OCI-LY3 (cell line): Measurements from ENCODE around the gene KLF1.
"Not testable (repeated sequence)": the region's sequence is repeated elsewhere in the genome, so short reads cannot be mapped to it uniquely, and the experiment has no call there.

Experiments used
- H2AFZ ChIP-seq: fragments of 200-600, 300-600 bp; shearing (Covaris generic); 2 replicates; pipeline ENCODE4 v1.6.0; 2014; ENCODE audit warnings: antibody characterized with exemption, low read depth, low read length
- H3K27ac ChIP-seq: fragments of 200-600, 300-600 bp; sonication (generic); 2 replicates; pipeline ENCODE4 v1.5.1; 2014; ENCODE audit warnings: mild to moderate bottlenecking, low read length, moderate library complexity, mixed read lengths
- H3K27me3 ChIP-seq: fragments of 200-600, 300-600 bp; sonication (generic); 2 replicates; pipeline ENCODE4 v1.6.1; 2014; ENCODE audit warnings: low read depth, low read length, mixed read lengths
- H3K36me3 ChIP-seq: fragments of 200-600, 300-600 bp; sonication (generic); replicated peaks from 2 replicates; pipeline ENCODE3; 2014; ENCODE audit warnings: low read depth, low read length, mixed read lengths
- H3K4me1 ChIP-seq: fragments of 300-600, 200-600 bp; sonication (generic); 2 replicates; pipeline ENCODE4 v1.6.1; 2014; ENCODE audit warnings: low read length, mixed read lengths
- H3K4me2 ChIP-seq: fragments of 200-600, 300-600 bp; sonication (generic); 2 replicates; pipeline ENCODE4 v1.6.1; 2014; ENCODE audit warnings: low read length, mixed read lengths
- H3K4me3 ChIP-seq: fragments of 300-600, 200-600 bp; sonication (generic); 2 replicates; pipeline ENCODE4 v1.5.1; 2014; ENCODE audit warnings: antibody characterized with exemption, mild to moderate bottlenecking, low read length, moderate library complexity
- H3K79me2 ChIP-seq: fragments of 300-600, 200-600 bp; shearing (Covaris generic); 2 replicates; pipeline ENCODE4 v1.6.1; 2014; ENCODE audit warnings: mild to moderate bottlenecking, low read length, mixed read lengths
- H3K9ac ChIP-seq: fragments of 300-600, 200-600 bp; shearing (Covaris generic); 2 replicates; pipeline ENCODE4 v1.6.0; 2014; ENCODE audit warnings: mild to moderate bottlenecking, low read length, moderate library complexity
- H3K9me3 ChIP-seq: fragments of 200-600, 300-600 bp; shearing (Covaris generic); 2 replicates; pipeline ENCODE4 v1.6.1; 2014; ENCODE audit warnings: low read length, mixed read lengths; ENCODE audit not compliant: insufficient read depth
- H4K20me1 ChIP-seq: fragments of 200-600, 300-600 bp; sonication (generic); 2 replicates; pipeline ENCODE4 v1.6.1; 2016; ENCODE audit warnings: low read length, mixed read lengths; ENCODE audit not compliant: insufficient read depth
- EZH2phosphoT487 ChIP-seq: fragments of 200-600 bp; shearing (Covaris generic); IDR thresholded peaks from 2 replicates; pipeline ENCODE4 v1.6.1; 2018; ENCODE audit warnings: antibody characterized with exemption, mixed run types, low read depth
- TF ChIP-seq, protein P1 (sequence below): fragments of 200-600, 300-600 bp; sonication (generic); IDR thresholded peaks from 2 replicates; pipeline ENCODE4 v1.5.1; 2014; ENCODE audit warnings: antibody characterized with exemption, low read length, low read depth

KLF1 gene

DNA sequence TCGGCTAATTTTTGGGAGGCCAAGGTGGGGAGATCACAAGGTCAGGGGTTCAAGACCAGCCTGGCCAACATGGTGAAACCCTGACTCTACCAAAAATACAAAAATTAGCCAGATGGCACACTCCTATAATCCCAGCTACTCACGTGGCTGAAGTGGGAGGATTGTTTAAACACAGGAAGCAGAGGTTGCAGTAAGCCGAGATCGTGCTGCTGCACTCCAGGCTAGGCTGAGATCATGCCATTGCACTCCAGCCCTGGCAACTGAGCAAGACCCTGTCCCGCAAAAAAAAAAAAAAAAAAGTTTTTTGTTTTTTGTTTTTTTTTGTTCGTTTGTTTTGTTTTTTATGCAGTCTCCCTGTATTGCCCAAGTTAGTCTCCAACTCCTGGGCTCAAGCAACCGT, 27.5 kb downstream of the KLF1 start:
- H3K4me3 ChIP-seq, result no peak overlapping the region
- no peaks in the 10 kb centered on the region for H3K27me3 ChIP-seq
- H4K20me1 ChIP-seq, result no peaks in the 10 kb centered on the region
- H3K9me3 ChIP-seq, result no peaks in the 10 kb centered on the region
- H3K79me2 ChIP-seq, result no peaks in the 10 kb centered on the region
- H3K36me3 ChIP-seq, result peaks cover 10% of the 10 kb centered on the region
- H3K27ac ChIP-seq, result no peak overlapping the region
- TF ChIP-seq, protein P1, sequence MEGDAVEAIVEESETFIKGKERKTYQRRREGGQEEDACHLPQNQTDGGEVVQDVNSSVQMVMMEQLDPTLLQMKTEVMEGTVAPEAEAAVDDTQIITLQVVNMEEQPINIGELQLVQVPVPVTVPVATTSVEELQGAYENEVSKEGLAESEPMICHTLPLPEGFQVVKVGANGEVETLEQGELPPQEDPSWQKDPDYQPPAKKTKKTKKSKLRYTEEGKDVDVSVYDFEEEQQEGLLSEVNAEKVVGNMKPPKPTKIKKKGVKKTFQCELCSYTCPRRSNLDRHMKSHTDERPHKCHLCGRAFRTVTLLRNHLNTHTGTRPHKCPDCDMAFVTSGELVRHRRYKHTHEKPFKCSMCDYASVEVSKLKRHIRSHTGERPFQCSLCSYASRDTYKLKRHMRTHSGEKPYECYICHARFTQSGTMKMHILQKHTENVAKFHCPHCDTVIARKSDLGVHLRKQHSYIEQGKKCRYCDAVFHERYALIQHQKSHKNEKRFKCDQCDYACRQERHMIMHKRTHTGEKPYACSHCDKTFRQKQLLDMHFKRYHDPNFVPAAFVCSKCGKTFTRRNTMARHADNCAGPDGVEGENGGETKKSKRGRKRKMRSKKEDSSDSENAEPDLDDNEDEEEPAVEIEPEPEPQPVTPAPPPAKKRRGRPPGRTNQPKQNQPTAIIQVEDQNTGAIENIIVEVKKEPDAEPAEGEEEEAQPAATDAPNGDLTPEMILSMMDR, result no peak
- TF ChIP-seq EZH2phosphoT487, result no peak
- H3K4me2 ChIP-seq, result no peak overlapping the region
- H2AFZ ChIP-seq, result no peak overlapping the region
- peaks cover 6% of the 10 kb centered on the region for H3K4me1 ChIP-seq
- H3K9ac ChIP-seq, result no peak overlapping the region

DNA sequence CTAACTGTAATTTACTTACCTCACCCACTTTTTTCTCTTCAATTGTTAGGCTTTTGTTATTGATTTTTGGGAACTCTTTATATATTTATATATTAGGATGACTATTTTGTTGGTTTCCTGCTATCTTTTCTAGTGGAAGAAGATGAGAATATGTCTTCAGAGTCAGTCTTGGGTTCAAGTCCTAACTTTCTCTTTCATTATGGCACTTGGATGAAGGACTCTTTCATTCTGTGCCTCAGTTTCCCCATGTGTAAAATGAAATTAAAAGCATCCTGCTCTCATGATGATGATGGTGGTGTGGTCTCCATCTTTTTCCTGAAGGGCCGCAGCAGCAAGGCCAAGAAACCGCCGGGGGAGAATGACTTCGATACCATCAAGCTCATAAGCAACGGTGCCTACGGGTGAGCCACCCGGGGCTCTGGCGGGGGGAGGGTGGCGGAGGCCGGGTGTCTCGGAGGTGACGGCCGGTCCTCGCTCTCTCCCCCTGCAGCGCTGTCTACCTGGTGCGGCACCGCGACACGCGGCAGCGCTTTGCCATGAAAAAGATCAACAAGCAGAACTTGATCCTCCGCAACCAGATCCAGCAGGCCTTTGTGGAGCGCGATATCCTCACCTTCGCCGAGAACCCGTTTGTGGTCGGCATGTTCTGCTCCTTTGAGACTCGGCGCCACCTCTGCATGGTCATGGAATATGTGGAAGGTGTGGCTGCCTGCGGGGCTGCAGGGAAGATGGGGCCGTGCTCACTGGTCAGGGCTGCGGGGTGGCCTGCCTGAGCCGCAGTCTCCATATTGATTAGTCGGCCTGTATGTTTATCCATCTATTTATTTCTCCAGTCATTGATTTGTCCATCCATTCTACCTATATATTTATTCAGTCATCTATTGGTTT, 28.7 kb downstream of the KLF1 start:
- H3K9me3 ChIP-seq, result no peaks in the 10 kb centered on the region
- peaks cover 3% of the 10 kb centered on the region for H3K4me1 ChIP-seq
- H3K27ac ChIP-seq, result no peak overlapping the region
- H3K36me3 ChIP-seq, result peaks cover 12% of the 10 kb centered on the region
- no peak overlapping the region for H3K4me3 ChIP-seq
- H3K9ac ChIP-seq, result no peak overlapping the region
- no peak overlapping the region for H2AFZ ChIP-seq
- no peaks in the 10 kb centered on the region for H3K79me2 ChIP-seq
- no peaks in the 10 kb centered on the region for H3K27me3 ChIP-seq
- H3K4me2 ChIP-seq, result no peak overlapping the region
- no peaks in the 10 kb centered on the region for H4K20me1 ChIP-seq
- TF ChIP-seq EZH2phosphoT487, result no peak
- TF ChIP-seq, protein P1, result no peak

DNA sequence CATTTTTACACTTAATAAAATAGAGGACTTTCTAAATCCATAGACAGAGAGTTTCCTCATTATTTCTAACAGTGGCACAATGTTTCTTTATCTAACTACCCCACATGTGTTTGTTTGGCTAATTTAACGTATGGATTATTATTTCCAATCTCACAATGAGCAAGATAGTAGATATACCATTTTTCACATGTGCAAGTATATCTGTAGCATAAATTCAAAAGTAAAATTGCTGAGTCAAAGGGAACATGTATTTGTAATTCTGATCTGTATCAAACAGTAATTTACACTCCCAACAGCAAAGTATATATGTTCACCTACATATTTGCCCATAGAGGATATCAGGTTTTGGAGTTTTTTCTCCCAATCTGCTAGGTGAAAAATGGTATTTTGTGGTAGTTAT, 30.3 kb downstream of the KLF1 start:
- H3K4me3 ChIP-seq, result no peak overlapping the region
- no peaks in the 10 kb centered on the region for H4K20me1 ChIP-seq
- H3K79me2 ChIP-seq, result no peaks in the 10 kb centered on the region
- H3K9me3 ChIP-seq, result no peaks in the 10 kb centered on the region
- no peak overlapping the region for H3K4me2 ChIP-seq
- no peak overlapping the region for H3K9ac ChIP-seq
- H3K4me1 ChIP-seq, result no peaks in the 10 kb centered on the region
- no peak overlapping the region for H3K27ac ChIP-seq
- H3K27me3 ChIP-seq, result no peaks in the 10 kb centered on the region
- peaks cover 12% of the 10 kb centered on the region for H3K36me3 ChIP-seq
- no peak overlapping the region for H2AFZ ChIP-seq
- TF ChIP-seq, protein P1, result no peak

DNA sequence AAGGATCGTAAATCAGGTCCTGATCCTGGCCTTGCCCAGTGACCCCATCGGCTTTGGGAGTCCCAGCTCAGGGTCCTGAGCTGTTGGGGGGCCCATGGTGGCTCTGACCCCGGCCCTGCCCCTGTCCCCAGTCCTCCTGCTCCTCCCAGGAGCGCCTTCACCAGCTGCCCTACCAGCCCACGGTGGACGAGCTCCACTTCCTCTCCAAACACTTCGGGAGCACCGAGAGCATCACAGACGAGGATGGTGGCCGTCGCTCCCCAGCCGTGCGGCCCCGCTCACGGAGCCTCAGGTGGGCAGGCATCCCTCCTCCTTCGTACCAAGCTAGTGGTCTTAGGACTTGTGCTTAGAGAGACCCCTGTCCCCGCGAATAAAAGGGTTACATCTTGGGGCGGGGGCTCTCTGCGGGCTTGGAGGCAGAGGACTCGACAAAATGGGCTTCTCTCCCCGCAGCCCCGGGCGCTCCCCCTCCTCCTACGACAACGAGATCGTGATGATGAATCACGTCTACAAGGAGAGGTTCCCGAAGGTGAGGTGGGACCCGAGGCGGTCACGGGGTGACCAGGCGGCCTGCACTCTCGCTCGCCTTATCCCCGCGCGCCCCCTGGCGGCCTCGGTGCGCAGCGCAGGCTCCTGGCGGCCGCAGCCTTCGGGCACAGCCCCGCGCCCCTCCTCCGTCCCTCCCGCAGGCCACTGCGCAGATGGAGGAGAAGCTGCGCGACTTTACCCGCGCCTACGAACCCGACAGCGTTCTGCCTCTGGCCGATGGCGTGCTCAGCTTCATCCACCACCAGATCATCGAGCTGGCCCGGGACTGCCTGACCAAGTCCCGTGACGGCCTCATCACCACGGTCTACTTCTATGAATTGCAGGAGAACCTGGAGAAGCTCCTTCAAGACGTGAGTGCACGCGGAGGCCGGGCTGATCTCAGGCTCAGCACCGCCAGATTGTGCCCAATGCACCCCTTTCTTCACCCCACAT, 39.6 kb downstream of the KLF1 start:
- H3K4me2 ChIP-seq, result peak overlapping the region; percentile 85
- H3K4me1 ChIP-seq, result peaks cover 7% of the 10 kb centered on the region; the same call in 1 of the 2 replicates
- H3K9ac ChIP-seq, result no peak overlapping the region
- no peak overlapping the region for H2AFZ ChIP-seq
- no peaks in the 10 kb centered on the region for H4K20me1 ChIP-seq
- no peaks in the 10 kb centered on the region for H3K9me3 ChIP-seq
- H3K27ac ChIP-seq, result no peak overlapping the region
- peaks cover 6% of the 10 kb centered on the region for H3K36me3 ChIP-seq
- no peaks in the 10 kb centered on the region for H3K27me3 ChIP-seq
- H3K4me3 ChIP-seq, result peak overlapping the region; percentile 61
- H3K79me2 ChIP-seq, result no peaks in the 10 kb centered on the region
- TF ChIP-seq, protein P1, result peak; percentile 99
- TF ChIP-seq EZH2phosphoT487, result no peak

DNA sequence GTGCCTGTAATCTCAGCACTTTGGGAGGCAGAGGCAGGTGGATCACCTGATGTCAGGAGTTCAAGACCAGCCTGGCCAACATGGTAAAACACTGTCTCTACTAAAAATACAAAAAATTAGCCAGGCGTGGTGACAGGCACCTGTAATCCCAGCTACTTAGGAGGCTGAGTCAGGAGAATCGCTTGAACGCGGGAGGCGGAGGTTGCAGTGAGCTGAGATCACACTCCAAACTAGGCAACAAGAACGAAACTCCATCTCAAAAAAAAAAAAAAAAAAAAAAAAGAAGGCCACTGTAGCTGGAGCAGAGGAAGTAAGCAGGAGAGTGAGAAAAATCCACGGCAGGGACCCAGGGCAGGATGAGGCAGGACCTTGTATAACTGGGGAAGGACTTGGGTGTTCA, 40.4 kb downstream of the KLF1 start:
- not testable (repeated sequence) for H4K20me1 ChIP-seq, H2AFZ ChIP-seq, H3K79me2 ChIP-seq, H3K4me3 ChIP-seq, H3K9me3 ChIP-seq, H3K4me2 ChIP-seq, H3K4me1 ChIP-seq, H3K27me3 ChIP-seq, H3K9ac ChIP-seq, H3K27ac ChIP-seq, H3K36me3 ChIP-seq
